T-helper 1 cell treated with Interleukin-12 subunit alpha and Interleukin-12 subunit beta and Interleukin-4 antibody, amounts not matched to agents 30 μg/mL and 1 μg/mL, for 36 hours (primary cell): Measurements from ENCODE around the gene CACNA2D3.

ENCODE experiments used
- H3K27ac Mint-ChIP-seq: one replicate; pipeline ENCODE4 v1.8.0; 2021; ENCODE audit warnings: mild to moderate bottlenecking, mixed read lengths
- H3K27me3 Mint-ChIP-seq: one replicate; pipeline ENCODE4 v1.8.0; 2021; ENCODE audit warnings: low read depth, mixed read lengths
- H3K36me3 Mint-ChIP-seq: one replicate; pipeline ENCODE4 v1.8.0; 2021; ENCODE audit warnings: low read depth, mixed read lengths
- H3K4me1 Mint-ChIP-seq: one replicate; pipeline ENCODE4 v1.8.0; 2021; ENCODE audit warnings: low read depth, mixed read lengths
- H3K4me3 Mint-ChIP-seq: one replicate; pipeline ENCODE4 v1.8.0; 2021; ENCODE audit warnings: mild to moderate bottlenecking, moderate library complexity, mixed read lengths
- H3K9me3 Mint-ChIP-seq: one replicate; pipeline ENCODE4 v1.8.0; 2021; ENCODE audit warnings: mixed read lengths

The CACNA2D3 gene

GRCh38 chr3:54202054-54202453 is 79.7 kb downstream of the CACNA2D3 start:
- Mint-ChIP-seq H3K4me1 (no peaks in the 10 kb centered on the region), H3K27ac (no peak overlapping the region), H3K9me3 (no peaks in the 10 kb centered on the region), H3K4me3 (no peak overlapping the region), H3K27me3 (no peaks in the 10 kb centered on the region), H3K36me3 (no peaks in the 10 kb centered on the region)

GRCh38 chr3:54202651-54203248 is 80.4 kb downstream of the CACNA2D3 start:
- H3K9me3 Mint-ChIP-seq, result no peaks in the 10 kb centered on the region
- H3K27ac Mint-ChIP-seq, result no peak overlapping the region
- H3K4me1 Mint-ChIP-seq, result no peaks in the 10 kb centered on the region
- H3K36me3 Mint-ChIP-seq, result no peaks in the 10 kb centered on the region
- no peaks in the 10 kb centered on the region for H3K27me3 Mint-ChIP-seq
- no peak overlapping the region for H3K4me3 Mint-ChIP-seq

- Mint-ChIP-seq H3K4me1 (no peaks in the 10 kb centered on the region), H3K27ac (no peak overlapping the region)
Observed at GRCh38 chr3:54206874-54207273, 84.5 kb downstream of the CACNA2D3 start.

GRCh38 chr3:54211097-54211496 is 88.7 kb downstream of the CACNA2D3 start:
- no peaks in the 10 kb centered on the region for H3K9me3 Mint-ChIP-seq
- H3K36me3 Mint-ChIP-seq, result no peaks in the 10 kb centered on the region
- H3K27me3 Mint-ChIP-seq, result no peaks in the 10 kb centered on the region
- H3K4me1 Mint-ChIP-seq, result no peaks in the 10 kb centered on the region
- no peak overlapping the region for H3K27ac Mint-ChIP-seq
- no peak overlapping the region for H3K4me3 Mint-ChIP-seq

More at GRCh38 chr3:54206874-54207273, 84.5 kb downstream of the CACNA2D3 start:
- Mint-ChIP-seq H3K4me3 (no peak overlapping the region), H3K27me3 (no peaks in the 10 kb centered on the region), H3K36me3 (no peaks in the 10 kb centered on the region), H3K9me3 (no peaks in the 10 kb centered on the region)

- no peaks in the 10 kb centered on the region for H3K4me1 Mint-ChIP-seq
- no peaks in the 10 kb centered on the region for H3K36me3 Mint-ChIP-seq
- no peak overlapping the region for H3K27ac Mint-ChIP-seq
- H3K4me3 Mint-ChIP-seq, result no peak overlapping the region
- H3K27me3 Mint-ChIP-seq, result no peaks in the 10 kb centered on the region
- no peaks in the 10 kb centered on the region for H3K9me3 Mint-ChIP-seq
Observed at GRCh38 chr3:54212723-54213122, 90.4 kb downstream of the CACNA2D3 start.

- no peaks in the 10 kb centered on the region for H3K9me3 Mint-ChIP-seq
- H3K4me1 Mint-ChIP-seq, result no peaks in the 10 kb centered on the region
- no peaks in the 10 kb centered on the region for H3K27me3 Mint-ChIP-seq
- no peak overlapping the region for H3K27ac Mint-ChIP-seq
- H3K36me3 Mint-ChIP-seq, result no peaks in the 10 kb centered on the region
- no peak overlapping the region for H3K4me3 Mint-ChIP-seq
Observed at GRCh38 chr3:54213907-54214306, 91.6 kb downstream of the CACNA2D3 start.

GRCh38 chr3:54214845-54215244 is 92.5 kb downstream of the CACNA2D3 start:
- Mint-ChIP-seq H3K4me1 (no peaks in the 10 kb centered on the region), H3K9me3 (no peaks in the 10 kb centered on the region), H3K27me3 (no peaks in the 10 kb centered on the region), H3K4me3 (no peak overlapping the region), H3K27ac (no peak overlapping the region), H3K36me3 (no peaks in the 10 kb centered on the region)

- H3K27ac Mint-ChIP-seq, result no peak overlapping the region
- H3K9me3 Mint-ChIP-seq, result no peaks in the 10 kb centered on the region
- H3K4me3 Mint-ChIP-seq, result no peak overlapping the region
- no peaks in the 10 kb centered on the region for H3K27me3 Mint-ChIP-seq
- no peaks in the 10 kb centered on the region for H3K36me3 Mint-ChIP-seq
- no peaks in the 10 kb centered on the region for H3K4me1 Mint-ChIP-seq
Observed at GRCh38 chr3:54215521-54215920, 93.2 kb downstream of the CACNA2D3 start.

- no peak overlapping the region for H3K4me3 Mint-ChIP-seq
- H3K9me3 Mint-ChIP-seq, result no peaks in the 10 kb centered on the region
- no peaks in the 10 kb centered on the region for H3K27me3 Mint-ChIP-seq
- H3K36me3 Mint-ChIP-seq, result no peaks in the 10 kb centered on the region
- no peak overlapping the region for H3K27ac Mint-ChIP-seq
- no peaks in the 10 kb centered on the region for H3K4me1 Mint-ChIP-seq
Observed at GRCh38 chr3:54217828-54218227, 95.5 kb downstream of the CACNA2D3 start.

- H3K4me3 Mint-ChIP-seq, result no peak overlapping the region
- peaks cover 5% of the 10 kb centered on the region for H3K9me3 Mint-ChIP-seq
- no peaks in the 10 kb centered on the region for H3K36me3 Mint-ChIP-seq
- no peaks in the 10 kb centered on the region for H3K27me3 Mint-ChIP-seq
- H3K4me1 Mint-ChIP-seq, result no peaks in the 10 kb centered on the region
- no peak overlapping the region for H3K27ac Mint-ChIP-seq
Observed at GRCh38 chr3:54222316-54222715, 100.0 kb downstream of the CACNA2D3 start.

- Mint-ChIP-seq H3K9me3 (peaks cover 5% of the 10 kb centered on the region), H3K36me3 (no peaks in the 10 kb centered on the region), H3K27ac (no peak overlapping the region), H3K4me3 (no peak overlapping the region), H3K4me1 (no peaks in the 10 kb centered on the region), H3K27me3 (no peaks in the 10 kb centered on the region)
Observed at GRCh38 chr3:54223063-54223462, 100.7 kb downstream of the CACNA2D3 start.

GRCh38 chr3:54225841-54226528 is 103.6 kb downstream of the CACNA2D3 start:
- no peaks in the 10 kb centered on the region for H3K27me3 Mint-ChIP-seq
- H3K4me3 Mint-ChIP-seq, result no peak overlapping the region
- peaks cover 5% of the 10 kb centered on the region for H3K9me3 Mint-ChIP-seq
- no peaks in the 10 kb centered on the region for H3K4me1 Mint-ChIP-seq
- H3K36me3 Mint-ChIP-seq, result no peaks in the 10 kb centered on the region
- no peak overlapping the region for H3K27ac Mint-ChIP-seq

- no peak overlapping the region for H3K4me3 Mint-ChIP-seq
- H3K36me3 Mint-ChIP-seq, result no peaks in the 10 kb centered on the region
- no peaks in the 10 kb centered on the region for H3K27me3 Mint-ChIP-seq
- H3K27ac Mint-ChIP-seq, result no peak overlapping the region
- peaks cover 5% of the 10 kb centered on the region for H3K9me3 Mint-ChIP-seq
- H3K4me1 Mint-ChIP-seq, result no peaks in the 10 kb centered on the region
Observed at GRCh38 chr3:54228806-54229205, 106.5 kb downstream of the CACNA2D3 start.

- Mint-ChIP-seq H3K9me3 (no peaks in the 10 kb centered on the region), H3K27ac (no peak overlapping the region), H3K36me3 (no peaks in the 10 kb centered on the region), H3K4me1 (no peaks in the 10 kb centered on the region), H3K4me3 (no peak overlapping the region), H3K27me3 (no peaks in the 10 kb centered on the region)
Observed at GRCh38 chr3:54232618-54233017, 110.3 kb downstream of the CACNA2D3 start.

GRCh38 chr3:54235998-54236397 is 113.6 kb downstream of the CACNA2D3 start:
- no peaks in the 10 kb centered on the region for H3K9me3 Mint-ChIP-seq
- H3K27ac Mint-ChIP-seq, result no peak overlapping the region
- no peaks in the 10 kb centered on the region for H3K27me3 Mint-ChIP-seq
- H3K4me3 Mint-ChIP-seq, result no peak overlapping the region
- no peaks in the 10 kb centered on the region for H3K4me1 Mint-ChIP-seq
- H3K36me3 Mint-ChIP-seq, result no peaks in the 10 kb centered on the region
